ENCODE results near the gene ANKH. TPM values are rescaled to one million over a fixed set of nuclear protein-coding genes. Genes with fewer than 3 reads are reported as not detected.
A peak's percentile ranks its signal among the peaks of the same experiment; 100 is the strongest.

ANKH gene
- total and polyA plus RNA-seq, 2 donors (not counting 1 experiment from before 2014, with no cell fraction given): 13.7 to 71.1 TPM

DNA sequence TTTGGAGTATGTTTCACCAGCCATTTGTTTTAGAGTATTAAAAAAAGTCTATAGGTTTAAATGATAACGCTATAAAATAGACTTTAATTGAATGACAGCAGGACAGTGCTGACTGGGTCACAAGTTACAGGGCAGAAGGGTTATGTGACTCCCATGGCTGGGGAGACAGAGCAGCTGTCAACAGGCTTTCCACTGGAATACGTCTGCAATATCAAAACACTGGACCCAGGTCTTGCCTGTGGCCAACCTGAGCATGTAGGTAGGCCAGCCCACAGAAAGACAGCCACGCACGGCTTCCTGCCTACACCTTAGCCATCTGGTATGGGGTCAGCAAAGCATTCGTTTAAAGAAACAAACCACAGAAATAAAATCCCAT lies 126.4 kb downstream of the ANKH start:
- peaks cover 0 to 16% of the 10 kb centered on the region in 2 experiments for H3K36me3 ChIP-seq (replicated peaks in 1 of 2; ENCODE audit: control extremely low read depth in 1 of 2, control insufficient read depth in 1 of 2, extremely low read depth in 1 of 2, insufficient read depth in 2 of 2, low read length in 1 of 2)
- H3K27ac ChIP-seq (ENCODE audit: low read length in 2 of 2): peak overlapping the region in 1 of 2 donors; percentile 76
- no peak for ATAC-seq (ENCODE audit: low read depth)
- no peaks in the 10 kb centered on the region for H3K27me3 Mint-ChIP-seq
- POLR2A ChIA-PET: no interaction called here
- intact Hi-C loops (cut with micrococcal nuclease): no loop called here
- H3K4me3 ChIP-seq (ENCODE audit: control extremely low read depth in 1 of 5, extremely low read depth in 1 of 5, insufficient read depth in 1 of 5, low read depth in 2 of 5, low read length in 4 of 5): peak overlapping the region in 1 of 5 experiments; percentile 30
- TF ChIP-seq EZH2 (IDR thresholded peaks at IDR 0.05; ENCODE audit: borderline replicate concordance, insufficient read depth, low read depth, low read length, poor library complexity, severe bottlenecking): no peak
- TF ChIP-seq, protein P1, sequence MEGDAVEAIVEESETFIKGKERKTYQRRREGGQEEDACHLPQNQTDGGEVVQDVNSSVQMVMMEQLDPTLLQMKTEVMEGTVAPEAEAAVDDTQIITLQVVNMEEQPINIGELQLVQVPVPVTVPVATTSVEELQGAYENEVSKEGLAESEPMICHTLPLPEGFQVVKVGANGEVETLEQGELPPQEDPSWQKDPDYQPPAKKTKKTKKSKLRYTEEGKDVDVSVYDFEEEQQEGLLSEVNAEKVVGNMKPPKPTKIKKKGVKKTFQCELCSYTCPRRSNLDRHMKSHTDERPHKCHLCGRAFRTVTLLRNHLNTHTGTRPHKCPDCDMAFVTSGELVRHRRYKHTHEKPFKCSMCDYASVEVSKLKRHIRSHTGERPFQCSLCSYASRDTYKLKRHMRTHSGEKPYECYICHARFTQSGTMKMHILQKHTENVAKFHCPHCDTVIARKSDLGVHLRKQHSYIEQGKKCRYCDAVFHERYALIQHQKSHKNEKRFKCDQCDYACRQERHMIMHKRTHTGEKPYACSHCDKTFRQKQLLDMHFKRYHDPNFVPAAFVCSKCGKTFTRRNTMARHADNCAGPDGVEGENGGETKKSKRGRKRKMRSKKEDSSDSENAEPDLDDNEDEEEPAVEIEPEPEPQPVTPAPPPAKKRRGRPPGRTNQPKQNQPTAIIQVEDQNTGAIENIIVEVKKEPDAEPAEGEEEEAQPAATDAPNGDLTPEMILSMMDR (IDR thresholded peaks at IDR 0.05): no peak
- peak overlapping the region; percentile 33 for H3K9ac ChIP-seq (ENCODE audit: low read length)
- 75% methylated on average over 2 of the region's 5 CpGs for WGBS (ENCODE audit: insufficient coverage)
- H4K20me1 ChIP-seq (ENCODE audit: control insufficient read depth, insufficient read depth, low read length, poor library complexity, severe bottlenecking): no peaks in the 10 kb centered on the region
- H3K79me2 ChIP-seq (ENCODE audit: control insufficient read depth, insufficient read depth, low read length): no peaks in the 10 kb centered on the region
- H3K9me3 Mint-ChIP-seq (ENCODE audit: insufficient read depth): no peaks in the 10 kb centered on the region
- H3K27ac Mint-ChIP-seq: peak overlapping the region; percentile 13
- CTCF ChIA-PET: no interaction called here
- no peaks in the 10 kb centered on the region for H3K27me3 ChIP-seq (replicated peaks in 1 of 4; ENCODE audit: control extremely low read depth in 1 of 4, control insufficient read depth in 3 of 4, insufficient read depth in 4 of 4, low read length in 3 of 4)
- H2AFZ ChIP-seq (ENCODE audit: insufficient read depth, low read depth, low read length, poor library complexity, severe bottlenecking): peak overlapping the region; percentile 55
- H3K4me3 Mint-ChIP-seq: no peak overlapping the region
- peaks cover 9 to 24% of the 10 kb centered on the region in 2 donors for H3K4me1 ChIP-seq (ENCODE audit: control insufficient read depth in 2 of 2, insufficient read depth in 2 of 2, low read length in 2 of 2)
- DNase-seq: no peak
- no peaks in the 10 kb centered on the region for H3K9me3 ChIP-seq (ENCODE audit: control extremely low read depth in 1 of 3, control insufficient read depth in 2 of 3, insufficient read depth in 1 of 3, low read length in 2 of 3)
- H3K4me1 Mint-ChIP-seq: peaks cover 22% of the 10 kb centered on the region
- H3K4me2 ChIP-seq (replicated peaks; ENCODE audit: low read depth, low read length, poor library complexity, severe bottlenecking): peak overlapping the region; percentile 56

DNA sequence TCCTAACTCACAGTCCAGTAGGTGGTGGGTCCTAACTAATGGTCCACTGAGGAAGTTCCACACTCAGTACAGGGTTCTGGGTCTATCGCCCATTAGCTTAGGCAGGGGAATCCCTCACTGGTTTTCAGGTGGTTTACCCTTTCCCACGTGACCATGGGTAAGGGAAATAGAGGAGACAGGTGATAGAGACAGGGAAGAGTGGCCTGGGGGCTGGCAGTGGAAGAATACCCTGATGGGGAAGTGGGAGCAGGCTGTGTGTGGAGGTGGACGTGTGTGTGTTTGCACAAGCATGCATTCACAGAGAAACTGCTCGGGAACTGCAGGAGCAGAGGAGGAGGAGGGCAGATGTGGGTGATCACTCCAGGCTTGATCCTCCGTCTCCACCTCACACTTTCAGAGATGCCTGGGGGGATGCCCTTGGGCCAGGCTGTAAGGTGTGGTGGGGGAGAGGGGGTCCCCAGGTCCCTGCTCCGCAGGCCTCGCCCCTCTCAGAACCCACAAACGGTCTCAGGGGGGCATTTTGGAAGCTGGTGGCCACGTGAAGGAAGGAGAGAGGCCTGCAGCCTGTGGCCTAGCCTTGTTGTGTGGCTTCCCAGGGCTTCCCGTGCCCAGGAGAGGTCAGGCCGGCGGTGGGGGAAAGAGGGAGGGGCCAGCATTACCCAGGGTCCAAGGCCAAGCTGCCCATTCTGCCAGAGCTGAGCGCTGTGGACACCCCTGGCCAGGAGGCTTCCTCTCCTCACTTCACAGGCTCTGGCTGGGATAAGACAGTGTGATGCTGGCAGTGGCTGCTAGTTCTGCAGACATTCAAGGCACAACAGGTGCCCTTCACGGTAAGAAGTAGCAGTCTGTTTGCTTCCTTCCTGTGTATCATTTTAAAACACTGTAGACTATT lies 127.0 kb downstream of the ANKH start:
- Histone ChIP-seq H2AFZ (ENCODE audit: insufficient read depth, low read depth, low read length, poor library complexity, severe bottlenecking) (peak overlapping the region; percentile 55), H3K9ac (ENCODE audit: low read length) (peak overlapping the region; percentile 33), H3K79me2 (ENCODE audit: control insufficient read depth, insufficient read depth, low read length) (no peaks in the 10 kb centered on the region), H3K4me3 (ENCODE audit: control extremely low read depth in 1 of 5, extremely low read depth in 1 of 5, insufficient read depth in 1 of 5, low read depth in 2 of 5, low read length in 4 of 5) (peak overlapping the region in 2 of 5 experiments; percentile 13 to 30), H3K36me3 (replicated peaks in 1 of 2; ENCODE audit: control extremely low read depth in 1 of 2, control insufficient read depth in 1 of 2, extremely low read depth in 1 of 2, insufficient read depth in 2 of 2, low read length in 1 of 2) (peaks cover 0 to 13% of the 10 kb centered on the region in 2 experiments), H3K4me1 (ENCODE audit: control insufficient read depth in 2 of 2, insufficient read depth in 2 of 2, low read length in 2 of 2) (peaks cover 9 to 24% of the 10 kb centered on the region in 2 donors), H3K27me3 (replicated peaks in 1 of 4; ENCODE audit: control extremely low read depth in 1 of 4, control insufficient read depth in 3 of 4, insufficient read depth in 4 of 4, low read length in 3 of 4) (no peaks in the 10 kb centered on the region), H4K20me1 (ENCODE audit: control insufficient read depth, insufficient read depth, low read length, poor library complexity, severe bottlenecking) (no peaks in the 10 kb centered on the region), H3K9me3 (ENCODE audit: control extremely low read depth in 1 of 3, control insufficient read depth in 2 of 3, insufficient read depth in 1 of 3, low read length in 2 of 3) (no peaks in the 10 kb centered on the region), H3K4me2 (replicated peaks; ENCODE audit: low read depth, low read length, poor library complexity, severe bottlenecking) (peak overlapping the region; percentile 56), H3K27ac (ENCODE audit: low read length in 2 of 2) (peak overlapping the region in 1 of 2 donors; percentile 76)
- H3K4me3 Mint-ChIP-seq: peak overlapping the region; percentile 49
- peak overlapping the region; percentile 78 for H3K27ac Mint-ChIP-seq
- ATAC-seq (ENCODE audit: low read depth) (no peak), DNase-seq (no peak)
- CTCF ChIA-PET: interaction anchor here (0.5 to 3.2 kb wide), 2 partner anchors 12 to 22 kb away, joined by 4 to 12 read pairs; no protein-coding TSS in a partner anchor
- no peaks in the 10 kb centered on the region for H3K9me3 Mint-ChIP-seq (ENCODE audit: insufficient read depth)
- 59% methylated on average over 9 of the region's 14 CpGs for WGBS (ENCODE audit: insufficient coverage)
- intact Hi-C loops (cut with micrococcal nuclease): no loop called here
- peaks cover 22% of the 10 kb centered on the region for H3K4me1 Mint-ChIP-seq
- TF ChIP-seq EZH2 (IDR thresholded peaks at IDR 0.05; ENCODE audit: borderline replicate concordance, insufficient read depth, low read depth, low read length, poor library complexity, severe bottlenecking): no peak
- TF ChIP-seq, protein P1 (IDR thresholded peaks at IDR 0.05): no peak
- H3K27me3 Mint-ChIP-seq: no peaks in the 10 kb centered on the region
- POLR2A ChIA-PET: no interaction called here
